GM21360 (cell line): Measurements from ENCODE around the gene AP2A1.
"Not testable (repeated sequence)": the region's sequence is repeated elsewhere in the genome, so short reads cannot be mapped to it uniquely, and the experiment has no call there.

Source experiments
- ATAC-seq: cut with Tn5 transposase; IDR thresholded peaks from one replicate; pipeline ENCODE4 v1.9.1; 2021; ENCODE audit warnings: mild to moderate bottlenecking, moderate library complexity; ENCODE audit not compliant: unreplicated experiment

The AP2A1 gene

DNA sequence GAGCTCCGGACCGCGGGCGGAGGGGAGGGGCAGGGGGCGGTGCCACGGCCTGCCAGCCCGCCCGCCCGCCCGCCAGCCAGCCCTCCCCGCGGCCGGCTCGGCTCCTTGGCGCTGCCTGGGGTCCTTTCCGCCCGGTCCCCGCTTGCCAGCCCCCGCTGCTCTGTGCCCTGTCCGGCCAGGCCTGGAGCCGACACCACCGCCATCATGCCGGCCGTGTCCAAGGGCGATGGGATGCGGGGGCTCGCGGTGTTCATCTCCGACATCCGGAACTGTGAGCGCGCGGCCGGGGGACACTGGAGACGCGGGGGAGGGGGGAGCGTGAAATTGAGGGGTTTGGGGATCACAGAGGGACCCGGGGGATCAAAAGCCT is at the start of gene AP2A1:
Gene AP2A1, plus strand, starts transcription at position 72 of the 370 bp plus-strand sequence. Its CDS starts 133 bp downstream, at position 205.
- no peak for ATAC-seq

DNA sequence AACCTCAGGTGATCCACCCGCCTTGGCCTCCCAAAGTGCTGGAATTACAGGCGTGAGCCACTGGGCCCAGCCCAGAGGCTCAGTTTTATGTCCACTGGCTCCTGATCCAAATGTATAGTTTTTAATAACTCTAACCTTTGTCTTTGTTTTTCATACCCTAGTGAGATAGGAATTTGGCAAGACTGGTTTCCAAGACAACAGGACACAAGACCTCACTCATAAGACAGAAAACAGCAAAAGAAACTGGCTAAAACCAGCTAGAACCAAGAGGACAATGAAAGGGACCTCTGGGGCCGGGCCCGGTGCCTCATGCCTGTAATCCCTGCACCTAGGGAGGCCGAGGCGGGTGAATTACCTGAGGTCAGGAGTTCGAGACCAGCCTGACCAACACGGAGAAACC is 48.3 kb upstream of the AP2A1 start:
- no peak for ATAC-seq

DNA sequence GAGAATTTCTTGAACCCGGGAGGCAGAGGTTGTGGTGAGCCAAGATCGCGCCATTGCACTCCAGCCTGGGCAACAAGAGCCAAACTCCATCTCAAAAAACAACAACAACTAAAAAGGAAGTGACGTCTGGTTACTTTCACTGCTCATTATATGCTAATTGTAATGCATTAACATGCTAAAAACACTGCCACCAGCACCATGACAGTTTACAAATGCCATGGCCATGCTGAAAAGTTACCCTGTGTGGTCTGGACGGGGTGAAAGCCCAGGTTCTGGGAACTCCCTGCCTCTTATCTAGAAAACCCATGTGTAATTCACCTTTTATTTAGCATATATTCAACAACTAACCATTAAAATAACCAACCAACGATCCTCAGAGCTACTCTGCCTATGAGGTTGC is 47.8 kb upstream of the AP2A1 start:
- ATAC-seq: no peak

DNA sequence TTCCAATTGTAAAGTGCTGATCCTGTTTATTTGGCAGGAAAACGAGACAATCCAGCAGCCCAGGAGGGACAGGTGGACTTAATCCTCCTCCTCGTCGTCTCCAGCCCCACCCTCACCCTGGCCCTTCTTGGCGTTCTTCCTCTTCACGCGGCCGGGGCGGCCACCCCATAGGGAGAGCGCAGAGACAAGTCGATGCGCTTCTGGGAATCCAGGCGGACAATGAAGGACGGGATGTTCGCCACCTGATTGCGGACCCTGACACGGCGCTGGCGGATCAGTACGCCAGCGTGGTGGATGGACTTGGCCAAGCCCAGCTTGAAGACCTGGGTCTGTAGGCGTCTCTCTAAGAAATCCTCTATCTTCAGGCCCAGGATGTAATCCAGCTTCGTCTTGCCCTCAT is 47.4 kb upstream of the AP2A1 start:
- not testable (repeated sequence) for ATAC-seq

DNA sequence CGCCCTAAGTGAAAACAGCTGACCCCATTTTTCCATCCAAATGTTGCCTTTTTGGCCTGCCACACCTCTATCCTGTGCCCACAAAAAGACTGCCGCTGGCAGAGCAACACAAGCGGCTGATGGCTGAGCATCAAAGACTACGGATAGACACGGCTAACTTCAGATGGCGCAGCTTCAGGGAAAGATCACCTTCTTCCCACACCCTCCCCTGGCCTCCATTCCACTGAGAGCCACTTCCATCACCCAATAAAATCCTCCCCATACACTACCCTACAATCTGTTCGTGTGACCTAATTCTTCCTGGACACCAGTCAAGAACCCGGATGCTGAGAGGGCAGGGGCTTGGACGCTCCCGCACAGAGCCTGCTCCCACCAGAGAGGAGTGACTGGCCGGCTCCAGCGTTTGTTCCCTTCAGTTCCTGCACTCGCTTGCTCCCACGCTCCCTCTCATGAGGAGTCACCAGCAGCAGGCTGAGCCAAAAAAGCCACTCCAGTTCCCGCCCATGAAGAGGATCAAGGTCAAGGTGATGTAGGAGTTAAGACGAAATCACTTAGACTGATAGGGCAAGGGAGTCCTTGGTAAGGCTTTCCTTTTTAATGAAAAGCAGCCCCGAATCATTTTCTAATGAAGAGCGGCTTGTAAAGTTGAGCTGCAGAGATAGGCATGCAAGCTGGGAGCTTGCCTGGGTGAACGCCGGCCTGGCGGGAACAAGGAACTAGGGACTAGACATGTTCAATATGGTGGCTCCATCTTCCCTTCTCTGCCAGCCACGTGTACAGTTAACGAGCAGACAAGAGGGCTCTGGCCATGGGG is 39.4 kb upstream of the AP2A1 start:
- ATAC-seq: no peak

DNA sequence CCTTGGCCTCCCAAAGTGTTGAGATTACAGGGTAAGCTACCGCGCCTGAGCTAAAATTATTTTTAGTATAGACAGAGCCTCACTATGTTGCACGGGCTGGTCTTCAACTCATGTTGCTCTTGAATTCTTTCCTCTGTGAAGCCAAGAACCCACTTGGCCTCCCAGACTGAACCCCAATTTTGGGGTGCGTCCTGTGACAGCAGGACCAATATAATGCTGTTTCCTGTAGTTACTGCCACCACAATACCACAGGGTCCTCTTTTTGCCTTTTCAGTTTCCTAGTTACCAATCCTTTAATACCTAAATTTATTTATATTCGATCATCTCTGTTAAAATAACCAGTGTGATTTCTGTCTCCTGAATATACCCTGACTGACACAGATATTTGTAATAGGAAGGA is 36.6 kb upstream of the AP2A1 start:
- ATAC-seq: no peak

DNA sequence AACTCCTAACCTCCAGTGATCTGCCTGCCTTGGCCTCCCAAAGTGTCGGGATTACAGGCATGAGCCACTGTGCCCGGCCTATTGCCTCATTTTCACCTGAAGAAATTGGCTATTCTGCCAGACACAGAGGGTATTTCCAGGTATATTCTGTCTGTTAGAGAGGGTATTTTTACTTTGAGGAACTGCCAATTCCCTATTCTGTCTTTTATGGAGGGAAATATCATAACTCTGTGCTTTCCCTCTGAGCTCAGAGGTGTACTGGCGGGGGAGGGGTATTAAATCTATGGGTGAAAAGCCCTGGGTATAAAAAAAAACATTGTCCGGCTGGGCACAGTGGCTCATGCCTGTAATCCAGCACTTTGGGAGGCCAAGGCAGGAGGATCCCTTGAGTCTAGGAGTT is 28.5 kb upstream of the AP2A1 start:
- ATAC-seq: no peak

DNA sequence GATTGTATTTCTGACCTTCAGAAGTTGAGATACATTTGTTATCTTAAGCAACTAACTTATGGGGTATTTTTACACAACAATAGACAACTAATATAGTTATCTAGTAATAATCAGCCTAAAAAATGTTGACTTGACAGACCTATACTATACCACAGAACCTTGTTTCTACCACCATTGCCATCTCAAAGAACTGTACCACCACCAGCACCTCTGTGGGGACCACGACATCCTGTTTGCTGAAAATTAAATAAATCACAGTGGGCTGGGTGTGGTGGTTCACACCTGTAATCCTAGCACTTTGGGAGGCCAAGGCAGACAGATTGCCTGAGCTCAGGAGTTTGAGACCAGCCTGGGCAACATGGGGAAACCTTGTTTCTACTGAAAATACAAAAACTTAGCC is 27.7 kb upstream of the AP2A1 start:
- no peak for ATAC-seq

DNA sequence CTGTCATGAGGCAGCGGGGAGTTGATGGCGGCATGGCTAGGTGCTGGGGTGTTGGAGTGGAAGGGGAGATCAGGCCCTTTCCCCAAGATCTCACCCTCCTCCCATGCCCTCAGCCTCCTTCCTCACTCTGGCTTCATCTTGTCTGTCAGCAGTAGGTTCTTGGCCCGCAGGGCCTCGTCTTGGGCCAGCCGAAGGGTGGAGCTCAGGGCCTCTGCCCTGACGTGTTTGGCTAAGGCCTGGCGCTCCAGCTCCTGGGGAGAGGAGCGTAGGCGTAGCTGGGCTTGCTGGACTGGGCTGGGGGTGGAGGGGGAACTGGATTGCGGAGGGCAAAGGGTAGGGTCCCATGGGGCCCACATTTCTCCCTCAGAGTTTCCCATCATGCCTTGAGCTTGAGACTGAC is 26.9 kb upstream of the AP2A1 start:
- no peak for ATAC-seq

DNA sequence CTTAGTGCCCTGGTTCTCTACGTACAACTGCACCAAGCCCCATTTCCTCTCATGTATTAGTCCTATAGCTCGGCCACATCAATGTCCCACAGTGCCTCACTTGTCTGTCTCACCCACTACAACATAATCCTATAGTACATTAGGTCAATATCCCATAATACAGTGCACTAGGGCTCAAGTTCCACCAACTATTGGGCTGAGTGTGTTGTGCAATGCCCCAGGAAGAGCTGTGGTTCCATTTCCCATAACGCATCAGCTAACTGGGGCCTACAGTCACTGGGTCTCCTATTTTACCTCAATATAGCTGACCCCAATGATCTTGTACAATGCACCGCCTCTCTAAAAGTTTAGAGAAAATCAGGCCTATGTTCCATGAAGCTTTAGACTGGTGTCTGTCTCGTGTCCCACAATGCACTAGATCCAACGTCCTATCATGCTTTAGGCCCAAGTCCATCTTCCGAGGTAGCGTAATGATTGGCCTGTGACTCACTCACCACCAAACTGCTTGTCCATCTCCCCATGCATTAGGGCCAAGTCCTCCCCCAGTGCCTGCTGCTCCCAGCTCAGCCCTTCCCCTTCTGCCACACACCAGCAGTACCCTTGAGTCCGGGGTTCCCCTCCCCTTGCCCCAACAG is 25.5 kb upstream of the AP2A1 start:
- no peak for ATAC-seq

DNA sequence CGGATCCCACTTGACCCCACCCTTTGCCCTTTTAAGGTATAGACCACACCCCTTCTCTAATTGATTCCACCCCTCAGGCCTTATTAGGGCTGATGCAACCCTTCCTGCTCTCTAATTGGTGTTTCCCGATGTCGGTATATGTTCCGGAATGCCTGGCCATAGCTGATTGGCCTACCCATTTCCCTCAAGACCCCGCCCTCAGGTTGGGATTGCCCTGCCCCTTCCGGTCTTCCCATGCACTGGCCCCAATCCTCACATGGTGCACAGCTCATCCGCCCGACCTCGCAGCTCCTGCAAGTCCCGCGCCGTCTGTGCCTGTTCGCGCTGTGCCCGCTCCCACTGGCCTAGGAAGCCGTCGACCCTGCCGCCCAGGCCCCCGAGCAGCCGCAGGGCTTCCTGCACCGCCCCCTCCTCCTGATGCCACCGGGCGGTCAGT is 21.8 kb upstream of the AP2A1 start:
- ATAC-seq: no peak

DNA sequence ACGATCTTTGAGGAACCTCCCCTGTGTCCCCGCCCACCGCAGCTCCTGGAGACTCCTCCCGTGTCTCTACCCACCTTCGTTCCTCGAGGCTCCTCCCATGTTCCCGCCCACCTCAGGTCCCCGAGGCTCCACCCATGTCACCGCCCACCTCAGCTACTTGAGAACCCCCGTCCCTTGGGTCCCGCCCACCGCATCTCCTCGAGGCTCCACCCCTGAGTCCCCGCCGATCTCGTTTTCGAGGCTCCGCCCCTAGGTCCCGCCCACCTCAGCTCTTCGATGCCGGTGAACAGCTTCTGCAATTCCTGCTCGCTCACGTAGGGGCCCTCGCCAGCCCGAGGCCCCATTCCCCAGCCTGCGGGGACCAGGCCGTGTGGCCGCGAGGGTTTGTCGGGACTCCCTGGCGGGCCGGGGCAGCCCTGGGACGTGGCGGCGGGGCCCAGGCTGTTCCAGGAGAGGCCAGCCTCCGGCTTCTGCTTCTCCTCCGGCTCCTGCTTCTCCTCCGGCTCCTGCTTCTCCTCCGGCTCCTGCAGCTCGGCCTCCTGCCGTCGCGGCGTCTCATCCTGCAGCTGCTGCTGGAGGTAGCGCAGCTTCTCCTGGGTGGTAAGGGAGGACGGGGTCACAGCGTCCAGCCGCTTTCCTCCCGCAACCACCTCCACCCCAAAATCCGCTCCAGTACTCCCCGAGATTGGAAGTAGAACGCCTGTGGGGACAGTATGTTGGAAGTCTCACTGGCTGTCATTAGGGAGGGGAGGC is 20.4 kb upstream of the AP2A1 start:
- ATAC-seq: no peak

DNA sequence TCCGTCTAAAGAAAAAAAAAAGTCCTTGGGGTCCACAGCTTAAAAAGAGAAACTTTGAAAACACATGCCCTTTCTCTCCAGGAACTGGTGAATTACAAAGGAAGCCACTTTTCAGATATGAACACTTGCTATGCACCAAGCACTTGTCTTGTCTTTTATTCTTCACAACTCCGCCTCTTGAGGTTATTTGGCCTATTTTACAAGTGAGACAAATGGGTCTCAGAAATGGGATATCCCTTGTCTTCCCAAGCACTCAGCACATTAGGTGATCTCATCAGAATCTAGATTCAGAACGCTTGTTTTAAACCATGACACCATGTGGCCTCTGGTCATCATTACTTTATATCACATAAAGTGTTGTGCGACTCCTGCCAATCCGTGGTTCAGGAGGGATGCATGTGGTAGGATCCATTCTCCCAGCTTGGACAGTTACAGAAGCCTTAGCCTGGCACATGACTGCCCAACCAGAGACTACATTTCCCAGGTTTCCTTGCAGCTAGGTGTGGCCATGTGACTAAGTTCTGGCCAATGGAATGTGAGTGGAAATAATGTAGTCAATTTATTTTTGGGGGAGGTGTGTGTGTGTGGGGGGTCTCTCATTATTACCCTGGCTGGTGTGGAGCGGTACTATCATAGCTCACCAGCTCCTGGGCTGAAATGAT is 17.6 kb upstream of the AP2A1 start:
- no peak for ATAC-seq

DNA sequence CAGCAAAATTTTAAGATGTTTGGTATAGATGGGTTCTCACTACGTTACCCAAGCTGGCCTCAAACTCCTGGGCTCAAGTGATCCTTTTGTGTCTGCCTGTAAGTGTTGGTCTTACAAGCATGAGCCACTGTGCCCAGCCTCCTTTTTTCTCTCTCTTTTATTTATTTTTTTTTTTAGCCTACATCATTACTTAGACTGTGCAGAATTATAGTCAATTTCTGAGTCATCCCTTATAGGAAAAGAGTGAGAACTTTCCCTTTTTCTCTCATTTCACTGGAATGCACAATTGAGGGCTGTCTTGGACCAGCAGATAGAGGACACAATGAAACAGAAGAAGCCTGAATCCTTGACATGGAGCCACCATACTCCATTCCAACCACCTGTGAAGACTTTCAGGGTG is 17.0 kb upstream of the AP2A1 start:
- ATAC-seq: no peak

DNA sequence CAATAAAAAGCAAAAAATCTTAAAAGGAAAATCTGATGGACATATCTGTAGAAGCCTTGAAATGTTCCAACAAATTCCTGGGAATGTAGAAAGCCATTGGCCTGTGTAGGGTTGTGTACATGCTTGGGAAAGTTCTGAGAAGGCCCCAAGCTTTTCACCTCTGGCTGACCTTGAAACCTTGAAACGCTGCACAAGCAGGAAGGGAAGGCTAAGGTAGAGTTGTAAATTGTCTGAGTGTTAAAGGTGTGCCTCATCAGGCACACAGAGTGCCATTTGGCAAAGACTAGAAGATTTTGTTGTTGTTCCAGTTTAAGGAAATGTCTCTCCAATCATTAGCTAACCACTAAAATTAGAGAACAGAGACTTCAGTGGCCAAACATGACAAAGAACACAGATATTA is 14.1 kb upstream of the AP2A1 start:
- ATAC-seq: no peak

DNA sequence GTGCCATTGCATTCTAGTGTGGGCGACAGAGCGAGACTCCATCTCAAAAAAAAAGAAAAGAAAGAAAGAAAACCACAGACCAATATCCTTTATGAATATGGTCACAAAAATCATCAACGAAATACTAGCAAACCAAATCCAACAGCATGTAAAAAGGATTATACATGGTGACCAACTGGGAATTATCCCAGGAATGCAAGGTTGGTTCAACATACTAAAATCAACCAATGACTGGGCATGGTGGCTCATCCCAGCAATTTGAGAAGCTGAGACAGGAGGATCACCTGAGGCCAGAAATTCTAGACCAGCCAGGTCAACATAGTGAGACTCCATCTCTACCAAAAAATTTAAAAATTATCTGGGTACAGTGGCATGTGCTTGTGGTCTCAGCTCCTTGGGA is 10.8 kb upstream of the AP2A1 start:
- no peak for ATAC-seq

DNA sequence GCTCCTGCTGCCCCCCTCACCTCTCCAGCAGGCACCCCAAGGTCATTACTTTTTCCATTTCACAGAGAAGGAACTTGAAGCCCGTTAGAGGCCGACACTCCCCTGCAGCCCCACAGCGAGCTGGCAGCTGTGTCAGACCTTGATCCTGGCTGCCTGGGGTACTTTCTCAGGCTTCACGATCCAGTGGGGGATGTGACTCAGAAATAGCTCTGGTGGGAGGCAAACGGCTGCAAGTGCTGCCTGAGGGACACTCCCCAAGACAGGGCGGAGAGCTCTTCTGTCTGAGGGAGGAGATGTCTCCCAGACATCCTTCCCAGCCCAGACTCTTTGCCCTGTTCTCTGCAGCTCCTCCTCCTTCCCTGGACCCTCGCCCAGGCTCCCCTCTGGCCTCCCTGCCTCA is 8.5 kb upstream of the AP2A1 start:
- no peak for ATAC-seq

DNA sequence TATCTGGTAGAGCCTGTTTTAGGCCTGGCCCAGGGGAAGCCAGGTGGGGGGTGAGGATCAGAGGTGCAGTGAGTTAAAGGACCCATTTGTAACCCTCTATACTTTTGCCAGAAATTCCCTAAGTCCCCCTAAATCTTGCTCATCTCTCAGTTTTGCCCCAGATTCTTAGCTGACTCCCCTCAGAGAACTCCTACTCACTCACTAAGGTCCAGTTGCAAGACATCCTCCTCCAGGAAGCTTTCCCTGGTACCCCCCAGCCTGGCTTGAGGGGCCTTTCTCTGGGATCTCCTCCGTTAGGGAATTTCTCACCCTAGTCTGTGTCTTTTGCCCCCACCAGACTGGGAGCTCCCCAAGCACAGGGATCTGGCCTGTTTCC is 5.6 kb upstream of the AP2A1 start:
- ATAC-seq: no peak

DNA sequence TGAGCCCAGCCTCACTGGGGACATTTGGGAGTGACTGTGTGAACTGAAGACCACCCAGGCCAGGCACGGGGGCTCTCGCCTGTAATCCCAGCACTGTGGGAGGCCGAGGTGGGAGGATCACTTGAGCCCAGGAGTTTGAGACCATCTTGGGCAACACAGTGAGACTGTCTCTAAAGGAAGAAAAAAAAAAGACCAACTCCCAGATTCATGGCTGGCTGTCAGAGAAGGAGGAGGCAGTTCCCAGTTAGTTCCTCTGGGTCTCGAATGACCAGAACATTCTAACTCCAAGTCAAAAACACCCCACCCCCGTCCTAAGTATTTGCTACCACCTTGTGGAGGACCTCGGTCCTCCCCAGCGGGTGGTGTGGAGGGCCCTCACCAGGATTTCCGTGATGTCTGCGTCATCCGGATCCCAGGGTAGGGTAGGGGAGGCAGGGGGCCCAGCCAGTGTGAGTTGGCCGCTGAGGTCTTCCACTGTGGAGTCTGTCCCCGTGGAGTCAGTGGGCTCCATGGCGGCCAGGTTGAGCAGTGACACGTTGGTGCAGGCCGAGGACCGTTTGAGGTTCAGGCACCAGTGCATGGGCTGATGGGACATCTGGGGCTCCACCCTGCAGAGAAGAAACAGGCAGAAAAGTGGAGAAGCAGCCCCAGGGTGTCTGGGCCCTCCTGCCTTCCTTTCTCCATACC is 5.0 kb upstream of the AP2A1 start:
- no peak for ATAC-seq

DNA sequence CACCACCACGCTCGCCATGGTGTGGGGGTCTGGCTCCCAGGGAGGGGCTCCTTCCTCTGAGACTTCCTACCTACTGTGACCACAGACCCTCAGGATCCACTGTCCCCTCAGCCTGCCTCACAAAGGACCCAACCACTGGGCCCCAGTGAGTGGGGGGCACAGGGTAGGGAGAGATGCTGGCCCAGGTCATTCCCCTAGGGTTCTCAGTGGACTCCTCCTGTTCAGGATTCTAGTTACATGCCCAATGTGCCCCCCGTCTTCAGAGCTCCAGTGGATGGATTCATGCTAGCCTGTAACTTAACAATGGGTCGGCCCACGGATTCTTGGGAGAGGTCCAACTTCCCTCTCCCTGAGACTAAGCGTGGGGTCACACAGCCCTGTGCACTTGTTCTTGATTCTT is 3.6 kb upstream of the AP2A1 start, which contains the start of gene TSKS:
Gene TSKS, minus strand, starts transcription at position 77 of the 400 bp plus-strand sequence. Its CDS starts 59 bp downstream, at position 18.
- no peak for ATAC-seq

DNA sequence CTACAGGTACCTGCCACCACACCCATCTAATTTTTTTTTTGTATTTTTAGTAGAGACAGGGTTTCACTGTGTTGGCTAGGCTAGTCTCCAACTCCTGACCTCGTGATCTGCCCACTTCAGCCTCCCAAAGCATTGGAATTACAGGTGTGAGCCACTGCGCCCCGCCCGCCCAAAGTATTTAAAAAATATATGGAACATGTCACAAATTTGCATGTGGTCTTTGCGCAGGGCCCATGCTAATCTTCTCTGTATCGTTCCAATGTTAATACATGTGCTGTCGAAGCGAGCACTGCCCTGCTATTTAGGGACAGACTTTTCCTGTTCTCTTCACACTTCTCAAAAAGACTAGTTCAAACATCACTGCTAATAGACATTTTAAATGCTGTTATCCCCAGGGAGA is 2.5 kb upstream of the AP2A1 start:
- no peak for ATAC-seq
